K562 (cell line): ENCODE measurements around the gene CYP11A1. TPM values are rescaled to one million over a fixed set of nuclear protein-coding genes. Genes with fewer than 3 reads are reported as not detected.

Source experiments
- ATF3 ChIP-seq, 2 experiments: fragments of 450-650 bp in 1 of 2; sonication (generic) in 1 of 2; formaldehyde crosslinking in 1 of 2; IDR thresholded peaks in 1 of 2; conservative IDR thresholded peaks in 1 of 2; 2 replicates each; pipeline versions ENCODE4 v1.6.1 to v1.8.1; 2016 to 2023; ENCODE audit warnings: mild to moderate bottlenecking in 2 of 2, moderate library complexity in 2 of 2, inconsistent platforms in 1 of 2, missing genetic modification reagents in 1 of 2
- ATF6 ChIP-seq: sonication (generic); formaldehyde crosslinking; IDR thresholded peaks from 2 replicates; pipeline ENCODE4 v1.4.0; 2020; ENCODE audit warnings: mild to moderate bottlenecking, missing genetic modification reagents
- C11orf30 ChIP-seq: fragments of 450-650 bp; IDR thresholded peaks from 2 replicates; pipeline ENCODE4 v1.6.1; 2016; ENCODE audit warnings: low read depth, mild to moderate bottlenecking
- CHAMP1 ChIP-seq: fragments of 450-650 bp; IDR thresholded peaks from 2 replicates; pipeline ENCODE4 v1.6.1; 2016; ENCODE audit warnings: mild to moderate bottlenecking
- EGR1 ChIP-seq: fragments of 450-650 bp; conservative IDR thresholded peaks from 2 replicates; pipeline ENCODE4 v1.6.1; 2017; ENCODE audit warnings: mild to moderate bottlenecking
- ELK3 ChIP-seq: fragments of 450-650 bp; formaldehyde crosslinking; IDR thresholded peaks from 2 replicates; pipeline ENCODE4 v1.4.0; 2020; ENCODE audit warnings: mild to moderate bottlenecking
- FOXA1 ChIP-seq: fragments of 450-650 bp; IDR thresholded peaks from 2 replicates; pipeline ENCODE4 v1.6.1; 2016; ENCODE audit warnings: mild to moderate bottlenecking, borderline replicate concordance
- FUS ChIP-seq: fragments of 200-400 bp; formaldehyde crosslinking; optimal IDR thresholded peaks from 2 replicates; pipeline ENCODE3; 2017; ENCODE audit warnings: low read depth, low read length
- HDAC8 ChIP-seq: fragments of 450-650 bp; IDR thresholded peaks from 2 replicates; pipeline ENCODE4 v1.6.1; 2016; ENCODE audit warnings: mild to moderate bottlenecking, missing genetic modification characterization, moderate library complexity, missing compliant biosample characterization
- JUNB ChIP-seq: fragments of 450-650 bp; formaldehyde crosslinking; conservative IDR thresholded peaks from 2 replicates; pipeline ENCODE4 v1.4.0; 2020; ENCODE audit warnings: mild to moderate bottlenecking
- PPARD ChIP-seq: fragments of 250-450 bp; sonication (Bioruptor Pico); IDR thresholded peaks from 2 replicates; pipeline ENCODE4 v1.8.0; 2022; ENCODE audit warnings: inconsistent platforms, mild to moderate bottlenecking, moderate library complexity
- RB1 ChIP-seq: fragments of 450-650 bp; IDR thresholded peaks from 2 replicates; pipeline ENCODE4 v1.6.1; 2017; ENCODE audit warnings: low read depth, mild to moderate bottlenecking
- TAF15 ChIP-seq: fragments of 200-400 bp; formaldehyde crosslinking; IDR thresholded peaks from 2 replicates; pipeline ENCODE4 v1.6.1; 2017; ENCODE audit warnings: mild to moderate bottlenecking, low read depth, low read length, moderate library complexity
- ZNF449 ChIP-seq: fragments of 250-450 bp; sonication (Bioruptor Pico); IDR thresholded peaks from 2 replicates; pipeline ENCODE4 v1.8.0; 2022; ENCODE audit warnings: moderate library complexity, mild to moderate bottlenecking, inconsistent platforms
- polyA plus RNA-seq, 8 experiments: library from polyadenylated mRNA; depleted of rRNA in 4 of 8; stranded (reverse) in 5 of 8; unstranded in 3 of 8; fragments of >200 nt; fragmentation: Nextera tagmentation in 2 of 8; fragmentation: Illumina TruSeq in 1 of 8; extraction: Ambion mirVana in 2 of 8; extraction: Trizol in 1 of 8; gene quantifications; 2 replicates each; pipeline versions ENCODE4 v1.2.1 to v1.2.3, GENCODE V29; 2011 to 2014; ENCODE audit warnings: inconsistent platforms in 1 of 8, missing spikeins in 1 of 8
- total RNA-seq, 7 experiments: library from RNA; depleted of rRNA in 6 of 7; stranded (reverse); fragments of >200 nt in 6 of 7; fragmentation: Illumina TruSeq in 2 of 7; extraction: Trizol in 2 of 7; gene quantifications; 2 replicates each; pipeline versions ENCODE4 v1.2.1 to v1.2.3, GENCODE V29; 2011 to 2021; ENCODE audit warnings: low replicate concordance in 1 of 7

CYP11A1 gene
- total and polyA plus RNA-seq, 9 of the 15 experiments (the other 6 are each of a cell fraction or from before 2014, with no cell fraction given), result 0.06 to 0.24 (median 0.10) TPM; not detected in 4

GRCh38 chr15:74291101-74292071, 76.1 kb downstream of the CYP11A1 start (continued):
- no peak for TF ChIP-seq ZNF449 (CRISPR knock-in tag)
- TF ChIP-seq ATF3 (IDR thresholded peaks at IDR 0.05), result peak; percentile 62; the same call in 1 of the 2 replicates
- peak; percentile 58; the same call in 1 of the 2 replicates for TF ChIP-seq ATF3 (CRISPR knock-in tag; conservative IDR thresholded peaks at IDR 0.05)
- TF ChIP-seq PPARD (CRISPR knock-in tag), result no peak
- TF ChIP-seq JUNB, result no peak
- TF ChIP-seq ATF6, result no peak
- no peak for TF ChIP-seq ELK3 (CRISPR knock-in tag)
- TF ChIP-seq HDAC8 (tag), result no peak
- no peak for TF ChIP-seq TAF15
- no peak for TF ChIP-seq C11orf30
- no peak for TF ChIP-seq FUS
- peak; percentile 24; the same call in 1 of the 2 replicates for TF ChIP-seq RB1
- TF ChIP-seq EGR1, result peak; percentile 80
- TF ChIP-seq CHAMP1, result peak; percentile 65; the same call in 1 of the 2 replicates
- TF ChIP-seq FOXA1, result no peak
